Liver (tissue), 9 donors: ENCODE results near the gene GFY. TPM values are rescaled to one million over a fixed set of nuclear protein-coding genes. Genes with fewer than 3 reads are reported as not detected.

ENCODE experiments used
- DNase-seq: peaks from one replicate; pipeline ENCODE4 v3.0.0-alpha.2; 2017; ENCODE audit warnings: low spot score
- H3K27ac ChIP-seq, 2 donors: one replicate each; pipeline ENCODE4 v1.7.0; 2013; ENCODE audit warnings: inconsistent platforms in 2 of 2, low read length in 2 of 2, control low read depth in 1 of 2, low read depth in 1 of 2, mild to moderate bottlenecking in 1 of 2
- H3K27me3 ChIP-seq, 4 donors: one replicate each; pipeline versions ENCODE4 v1.6.1 to v1.7.0; 2013; ENCODE audit warnings: low read length in 3 of 4, inconsistent platforms in 1 of 4, mild to moderate bottlenecking in 1 of 4, moderate library complexity in 1 of 4; ENCODE audit not compliant: control insufficient read depth in 4 of 4, insufficient read depth in 4 of 4
- H3K36me3 ChIP-seq, 4 donors: one replicate each; pipeline versions ENCODE4 v1.6.1 to v1.7.0; 2013; ENCODE audit warnings: low read length in 3 of 4, mild to moderate bottlenecking in 3 of 4, low read depth in 1 of 4, moderate library complexity in 1 of 4; ENCODE audit not compliant: control insufficient read depth in 4 of 4, insufficient read depth in 3 of 4
- H3K4me1 ChIP-seq, 4 donors: one replicate each; pipeline versions ENCODE4 v1.6.1 to v1.7.0; 2013; ENCODE audit warnings: low read length in 3 of 4, mild to moderate bottlenecking in 3 of 4, moderate library complexity in 1 of 4; ENCODE audit not compliant: control insufficient read depth in 4 of 4, insufficient read depth in 4 of 4
- H3K4me3 ChIP-seq, 3 donors: one replicate each; pipeline versions ENCODE4 v1.6.1 to v1.7.0; 2013; ENCODE audit warnings: low read length in 3 of 3, control low read depth in 1 of 3, low read depth in 1 of 3, mild to moderate bottlenecking in 1 of 3
- H3K9ac ChIP-seq, 2 donors: one replicate each; pipeline ENCODE4 v1.7.0; 2013; ENCODE audit warnings: low read length in 2 of 2, mild to moderate bottlenecking in 2 of 2, moderate library complexity in 2 of 2, control low read depth in 1 of 2, low read depth in 1 of 2
- H3K9me3 ChIP-seq, 4 donors: one replicate each; pipeline versions ENCODE4 v1.6.1 to v1.7.0; 2013; ENCODE audit warnings: low read length in 3 of 4; ENCODE audit not compliant: control insufficient read depth in 4 of 4
- EGR1 ChIP-seq, 2 donors: IDR thresholded peaks; 2 replicates each; pipeline ENCODE4 v1.6.1; 2016 to 2018; ENCODE audit warnings: antibody characterized with exemption in 2 of 2, low read depth in 2 of 2
- FOXA1 ChIP-seq: IDR thresholded peaks from 2 replicates; pipeline ENCODE4 v1.6.1; 2016; ENCODE audit warnings: antibody characterized with exemption
- FOXA2 ChIP-seq: IDR thresholded peaks from 2 replicates; pipeline ENCODE4 v1.6.1; 2016; ENCODE audit warnings: antibody characterized with exemption
- GABPA ChIP-seq, 2 donors: IDR thresholded peaks in 1 of 2; conservative IDR thresholded peaks in 1 of 2; 2 replicates each; pipeline ENCODE4 v1.6.1; 2016; ENCODE audit warnings: antibody characterized with exemption in 2 of 2, mild to moderate bottlenecking in 1 of 2, moderate library complexity in 1 of 2
- HNF4A ChIP-seq, 2 donors: conservative IDR thresholded peaks; 2 replicates each; pipeline ENCODE4 v1.6.1; 2016; ENCODE audit warnings: antibody characterized with exemption in 2 of 2, mild to moderate bottlenecking in 2 of 2
- HNF4G ChIP-seq: IDR thresholded peaks from 2 replicates; pipeline ENCODE4 v1.6.1; 2016; ENCODE audit warnings: antibody characterized with exemption
- JUND ChIP-seq, 2 donors: IDR thresholded peaks; 2 replicates each; pipeline ENCODE4 v1.6.1; 2016; ENCODE audit warnings: antibody characterized with exemption in 2 of 2
- NR2F2 ChIP-seq: IDR thresholded peaks from 2 replicates; pipeline ENCODE4 v1.6.1; 2016; ENCODE audit warnings: antibody characterized with exemption
- RAD21 ChIP-seq, 2 donors: IDR thresholded peaks; 2 replicates each; pipeline ENCODE4 v1.6.1; 2016; ENCODE audit warnings: antibody characterized with exemption in 2 of 2, mild to moderate bottlenecking in 2 of 2
- RXRA ChIP-seq, 2 donors: IDR thresholded peaks; 2 replicates each; pipeline ENCODE4 v1.6.1; 2017 to 2018; ENCODE audit warnings: antibody characterized with exemption in 2 of 2, mild to moderate bottlenecking in 1 of 2
- SP1 ChIP-seq: IDR thresholded peaks from 2 replicates; pipeline ENCODE4 v1.6.1; 2018; ENCODE audit warnings: antibody characterized with exemption, mild to moderate bottlenecking
- TAF1 ChIP-seq: conservative IDR thresholded peaks from 2 replicates; pipeline ENCODE4 v1.6.1; 2016; ENCODE audit warnings: antibody characterized with exemption, mild to moderate bottlenecking
- YY1 ChIP-seq: IDR thresholded peaks from 2 replicates; pipeline ENCODE4 v1.6.1; 2016; ENCODE audit warnings: antibody characterized with exemption, mild to moderate bottlenecking
- WGBS: extraction: QIAGEN DNeasy Blood & Tissue Kit; methylation state at CpG from one replicate; pipeline ENCODE4 v1.1.7; 2013; 5-methylcytosine and 5-hydroxymethylcytosine counted together
- polyA plus RNA-seq, 2 donors: library from polyadenylated mRNA; stranded (reverse) in 1 of 2; unstranded in 1 of 2; fragments of 200-250 nt in 1 of 2; fragments of >200 nt in 1 of 2; fragmentation: Nextera tagmentation in 1 of 2; extraction: Ambion mirVana in 1 of 2; gene quantifications; one replicate each; pipeline versions ENCODE4 v1.2.1 to v1.2.3, GENCODE V29; 2013 to 2015
- total RNA-seq, 2 donors: library from RNA; depleted of rRNA; stranded (reverse); fragments of >200 nt; gene quantifications; one replicate each; pipeline ENCODE4 v1.2.3, GENCODE V29; 2014
- TF ChIP-seq, protein P1 (sequence below): IDR thresholded peaks from 2 replicates; pipeline ENCODE4 v1.6.1; 2016; ENCODE audit warnings: antibody characterized with exemption
- TF ChIP-seq, protein P2 (sequence below): fragments of 150-350 bp; IDR thresholded peaks from 2 replicates; pipeline ENCODE4 v1.5.1; 2017; ENCODE audit warnings: improper control_type of control experiment, low read depth, low read length; ENCODE audit not compliant: missing input control
- TF ChIP-seq, protein P3 (sequence below): IDR thresholded peaks from 2 replicates; pipeline ENCODE4 v1.6.1; 2016; ENCODE audit warnings: antibody characterized with exemption, mild to moderate bottlenecking
- TF ChIP-seq, protein P4 (sequence below): IDR thresholded peaks from 2 replicates; pipeline ENCODE4 v1.6.1; 2016; ENCODE audit warnings: antibody characterized with exemption
- donor health status: healthy.
- donor health status: healthy.
- donor health status: healthy.
- donor health status: healthy.
- donor health status: healthy.

GFY gene
- total and polyA plus RNA-seq, 4 donors, result not detected

DNA sequence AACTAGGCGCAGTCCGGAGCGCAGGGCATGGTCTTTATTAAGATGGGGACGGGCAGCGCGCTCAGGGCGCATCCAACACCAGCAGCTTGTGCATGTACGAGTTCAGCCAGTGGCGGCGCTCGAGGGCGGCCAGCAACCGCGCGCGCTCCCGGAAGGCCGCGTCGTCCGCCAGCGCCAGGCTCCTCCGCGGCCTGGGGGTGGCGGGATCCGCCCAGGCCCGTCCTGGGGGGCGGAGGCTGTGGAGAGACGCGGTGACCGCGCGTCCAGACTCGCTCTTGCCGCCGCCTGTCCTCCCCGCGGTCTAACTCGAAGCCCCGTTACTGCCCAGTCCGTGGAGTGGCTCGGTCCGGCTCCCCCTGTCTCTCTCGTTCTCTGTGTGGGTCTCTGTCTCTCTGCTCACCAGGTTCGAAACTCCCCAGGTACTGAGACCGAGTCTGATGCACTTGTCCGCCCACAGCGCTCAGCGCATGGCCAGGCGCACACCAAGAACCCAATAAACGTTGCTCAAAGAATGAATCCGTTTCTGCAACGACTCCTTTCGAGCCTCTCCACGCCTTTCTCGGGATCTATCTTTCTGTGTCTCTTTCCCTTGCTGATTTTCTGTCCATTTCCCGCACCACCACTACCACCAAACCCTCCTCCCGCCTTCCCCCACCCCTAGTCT, 2.6 kb upstream of the GFY start:
- Histone ChIP-seq H3K4me1 (peaks cover 5 to 11% (median 7%) of the 10 kb centered on the region in 4 donors), H3K27ac (no peak overlapping the region), H3K9ac (no peak overlapping the region), H3K9me3 (no peaks in the 10 kb centered on the region), H3K4me3 (no peak overlapping the region), H3K36me3 (no peaks in the 10 kb centered on the region), H3K27me3 (peaks cover 6 to 33% (median 18%) of the 10 kb centered on the region in 4 donors)
- WGBS, result 6% methylated on average over 58 of the region's 58 CpGs
- no peak for DNase-seq
- TF ChIP-seq, protein P1, sequence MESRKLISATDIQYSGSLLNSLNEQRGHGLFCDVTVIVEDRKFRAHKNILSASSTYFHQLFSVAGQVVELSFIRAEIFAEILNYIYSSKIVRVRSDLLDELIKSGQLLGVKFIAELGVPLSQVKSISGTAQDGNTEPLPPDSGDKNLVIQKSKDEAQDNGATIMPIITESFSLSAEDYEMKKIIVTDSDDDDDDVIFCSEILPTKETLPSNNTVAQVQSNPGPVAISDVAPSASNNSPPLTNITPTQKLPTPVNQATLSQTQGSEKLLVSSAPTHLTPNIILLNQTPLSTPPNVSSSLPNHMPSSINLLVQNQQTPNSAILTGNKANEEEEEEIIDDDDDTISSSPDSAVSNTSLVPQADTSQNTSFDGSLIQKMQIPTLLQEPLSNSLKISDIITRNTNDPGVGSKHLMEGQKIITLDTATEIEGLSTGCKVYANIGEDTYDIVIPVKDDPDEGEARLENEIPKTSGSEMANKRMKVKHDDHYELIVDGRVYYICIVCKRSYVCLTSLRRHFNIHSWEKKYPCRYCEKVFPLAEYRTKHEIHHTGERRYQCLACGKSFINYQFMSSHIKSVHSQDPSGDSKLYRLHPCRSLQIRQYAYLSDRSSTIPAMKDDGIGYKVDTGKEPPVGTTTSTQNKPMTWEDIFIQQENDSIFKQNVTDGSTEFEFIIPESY, result no peak
- no peak for TF ChIP-seq EGR1 (IDR thresholded peaks at IDR 0.05; ENCODE audit: low read depth in 2 of 2)
- no peak for TF ChIP-seq YY1
- TF ChIP-seq, protein P2, sequence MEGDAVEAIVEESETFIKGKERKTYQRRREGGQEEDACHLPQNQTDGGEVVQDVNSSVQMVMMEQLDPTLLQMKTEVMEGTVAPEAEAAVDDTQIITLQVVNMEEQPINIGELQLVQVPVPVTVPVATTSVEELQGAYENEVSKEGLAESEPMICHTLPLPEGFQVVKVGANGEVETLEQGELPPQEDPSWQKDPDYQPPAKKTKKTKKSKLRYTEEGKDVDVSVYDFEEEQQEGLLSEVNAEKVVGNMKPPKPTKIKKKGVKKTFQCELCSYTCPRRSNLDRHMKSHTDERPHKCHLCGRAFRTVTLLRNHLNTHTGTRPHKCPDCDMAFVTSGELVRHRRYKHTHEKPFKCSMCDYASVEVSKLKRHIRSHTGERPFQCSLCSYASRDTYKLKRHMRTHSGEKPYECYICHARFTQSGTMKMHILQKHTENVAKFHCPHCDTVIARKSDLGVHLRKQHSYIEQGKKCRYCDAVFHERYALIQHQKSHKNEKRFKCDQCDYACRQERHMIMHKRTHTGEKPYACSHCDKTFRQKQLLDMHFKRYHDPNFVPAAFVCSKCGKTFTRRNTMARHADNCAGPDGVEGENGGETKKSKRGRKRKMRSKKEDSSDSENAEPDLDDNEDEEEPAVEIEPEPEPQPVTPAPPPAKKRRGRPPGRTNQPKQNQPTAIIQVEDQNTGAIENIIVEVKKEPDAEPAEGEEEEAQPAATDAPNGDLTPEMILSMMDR, result peak; percentile 7
- no peak for TF ChIP-seq GABPA (IDR thresholded peaks at IDR 0.05 in 1 of 2, conservative IDR thresholded peaks at IDR 0.05 in 1 of 2)
- TF ChIP-seq NR2F2, result no peak
- no peak for TF ChIP-seq RXRA (IDR thresholded peaks at IDR 0.05)

DNA sequence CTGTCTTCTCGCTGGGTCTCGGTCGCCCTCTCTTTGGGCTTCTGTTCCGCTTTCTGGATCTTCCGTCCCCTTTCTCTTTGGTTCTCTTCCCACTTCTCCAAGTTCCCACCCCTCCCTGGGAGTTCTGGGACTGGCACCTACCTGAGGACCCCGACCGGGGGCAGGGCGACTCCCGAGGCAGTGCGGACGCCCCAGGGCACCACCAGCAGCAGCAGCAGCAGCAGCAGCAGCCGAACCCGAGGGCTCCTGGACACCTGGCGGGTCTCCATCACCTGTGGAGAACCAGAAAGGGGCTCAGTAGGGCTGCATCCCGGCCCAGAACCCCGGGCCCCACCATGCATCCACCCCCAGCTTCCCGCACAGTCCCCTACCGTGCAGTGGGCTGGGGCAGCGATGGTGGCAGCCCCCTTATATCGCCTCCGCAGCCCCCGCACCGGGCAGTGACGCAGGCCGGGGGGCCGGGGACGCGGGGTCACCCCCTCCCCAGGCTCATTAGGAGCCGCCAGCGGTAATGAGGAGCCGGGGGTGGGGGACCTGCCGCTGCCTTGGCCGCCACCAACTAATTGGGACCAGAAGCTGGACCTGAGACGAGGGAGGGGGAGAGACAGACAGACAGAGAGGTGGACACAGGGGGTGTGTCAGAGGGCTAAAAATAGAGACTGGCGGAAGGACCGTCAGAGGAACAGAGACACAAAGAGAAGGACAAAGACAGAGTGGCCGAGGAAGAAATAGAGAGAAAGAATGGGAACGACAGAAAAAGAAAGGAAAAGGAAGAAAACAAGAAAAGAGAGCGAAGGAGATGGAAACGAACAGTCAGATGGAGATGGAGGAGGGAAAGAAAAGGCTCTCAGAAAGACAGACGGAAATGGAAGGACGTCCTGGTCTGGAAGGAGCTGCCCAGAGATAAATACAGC, 1.9 kb upstream of the GFY start, which contains the start of gene PTH2:
PTH2 (minus strand) TSS at position 371 of the 914 bp plus-strand sequence; CDS start at position 269, 102 bp downstream.
- TF ChIP-seq, protein P1, result no peak
- TF ChIP-seq JUND (IDR thresholded peaks at IDR 0.05) (no peak), HNF4A (conservative IDR thresholded peaks at IDR 0.05) (no peak), TAF1 (no peak), SP1 (no peak), YY1 (no peak), FOXA1 (no peak), RAD21 (IDR thresholded peaks at IDR 0.05) (no peak), GABPA (IDR thresholded peaks at IDR 0.05 in 1 of 2, conservative IDR thresholded peaks at IDR 0.05 in 1 of 2) (no peak), EGR1 (IDR thresholded peaks at IDR 0.05; ENCODE audit: low read depth in 2 of 2) (no peak), HNF4G (no peak), FOXA2 (no peak)
- TF ChIP-seq, protein P3, sequence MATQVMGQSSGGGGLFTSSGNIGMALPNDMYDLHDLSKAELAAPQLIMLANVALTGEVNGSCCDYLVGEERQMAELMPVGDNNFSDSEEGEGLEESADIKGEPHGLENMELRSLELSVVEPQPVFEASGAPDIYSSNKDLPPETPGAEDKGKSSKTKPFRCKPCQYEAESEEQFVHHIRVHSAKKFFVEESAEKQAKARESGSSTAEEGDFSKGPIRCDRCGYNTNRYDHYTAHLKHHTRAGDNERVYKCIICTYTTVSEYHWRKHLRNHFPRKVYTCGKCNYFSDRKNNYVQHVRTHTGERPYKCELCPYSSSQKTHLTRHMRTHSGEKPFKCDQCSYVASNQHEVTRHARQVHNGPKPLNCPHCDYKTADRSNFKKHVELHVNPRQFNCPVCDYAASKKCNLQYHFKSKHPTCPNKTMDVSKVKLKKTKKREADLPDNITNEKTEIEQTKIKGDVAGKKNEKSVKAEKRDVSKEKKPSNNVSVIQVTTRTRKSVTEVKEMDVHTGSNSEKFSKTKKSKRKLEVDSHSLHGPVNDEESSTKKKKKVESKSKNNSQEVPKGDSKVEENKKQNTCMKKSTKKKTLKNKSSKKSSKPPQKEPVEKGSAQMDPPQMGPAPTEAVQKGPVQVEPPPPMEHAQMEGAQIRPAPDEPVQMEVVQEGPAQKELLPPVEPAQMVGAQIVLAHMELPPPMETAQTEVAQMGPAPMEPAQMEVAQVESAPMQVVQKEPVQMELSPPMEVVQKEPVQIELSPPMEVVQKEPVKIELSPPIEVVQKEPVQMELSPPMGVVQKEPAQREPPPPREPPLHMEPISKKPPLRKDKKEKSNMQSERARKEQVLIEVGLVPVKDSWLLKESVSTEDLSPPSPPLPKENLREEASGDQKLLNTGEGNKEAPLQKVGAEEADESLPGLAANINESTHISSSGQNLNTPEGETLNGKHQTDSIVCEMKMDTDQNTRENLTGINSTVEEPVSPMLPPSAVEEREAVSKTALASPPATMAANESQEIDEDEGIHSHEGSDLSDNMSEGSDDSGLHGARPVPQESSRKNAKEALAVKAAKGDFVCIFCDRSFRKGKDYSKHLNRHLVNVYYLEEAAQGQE, result no peak
- TF ChIP-seq, protein P4, sequence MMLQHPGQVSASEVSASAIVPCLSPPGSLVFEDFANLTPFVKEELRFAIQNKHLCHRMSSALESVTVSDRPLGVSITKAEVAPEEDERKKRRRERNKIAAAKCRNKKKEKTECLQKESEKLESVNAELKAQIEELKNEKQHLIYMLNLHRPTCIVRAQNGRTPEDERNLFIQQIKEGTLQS, result no peak
- TF ChIP-seq, protein P2, result no peak
- H3K27ac ChIP-seq, result no peak within 1 kb of the TSS
- peaks cover 6 to 33% (median 18%) of the 10 kb centered on the region in 4 donors for H3K27me3 ChIP-seq
- no peak within 1 kb of the TSS for H3K4me3 ChIP-seq
- no peaks in the 10 kb centered on the region for H3K36me3 ChIP-seq
- 10% methylated on average over 42 of the region's 42 CpGs for WGBS
- no peak for DNase-seq
- no peaks in the 10 kb centered on the region for H3K9me3 ChIP-seq
- peaks cover 5 to 11% (median 8%) of the 10 kb centered on the region in 4 donors for H3K4me1 ChIP-seq
- no peak within 1 kb of the TSS for H3K9ac ChIP-seq
